Endothelial cell of umbilical vein (primary cell): Measurements from ENCODE around the gene WDR37. TPM values are rescaled to one million over a fixed set of nuclear protein-coding genes. Genes with fewer than 3 reads are reported as not detected.

Experiments
- BruUV-seq: library from RNA; stranded (reverse); fragments of 400-500 nt; replicated peaks from 2 replicates; lab custom pipeline; 2021; lab: Mats Ljungman, UMichigan
- CTCF ChIA-PET: fragments of 300-600, 350-600 bp; sonication (Branson Sonifier 250); formaldehyde crosslinking; loops from one replicate; lab custom pipeline; 2021; ENCODE audit warnings: antibody characterized with exemption, inconsistent platforms; lab: Charles Lee
- POLR2A ChIA-PET: fragments of 300-600, 350-600 bp; sonication (Branson Sonifier 250); formaldehyde crosslinking; loops from one replicate; lab custom pipeline; 2021; ENCODE audit warnings: antibody characterized with exemption, inconsistent platforms; lab: Charles Lee
- DNase-seq: peaks from one replicate; pipeline ENCODE4 v3.0.0-alpha.2; 2011; ENCODE audit warnings: low read depth, low spot score
- FAIRE-seq: peaks from 2 replicates; lab custom pipeline; 2011; peaks lifted over from hg19 to GRCh38; lab: Jason Lieb, UNC
- H2AFZ ChIP-seq: 2 replicates; pipeline ENCODE4 v1.6.0; 2012; ENCODE audit warnings: low read depth, low read length, control low read depth, inconsistent platforms
- H3K27ac ChIP-seq: 2 replicates; pipeline ENCODE4 v1.5.1; 2011; ENCODE audit warnings: low read depth, mild to moderate bottlenecking, control low read depth, low read length, moderate library complexity; ENCODE audit not compliant: insufficient read depth
- H3K27me3 ChIP-seq, 2 experiments: 2 replicates each; pipeline versions ENCODE4 v1.6.0 to v1.6.1; 2011; ENCODE audit warnings: low read length in 2 of 2, mixed read lengths in 1 of 2; ENCODE audit not compliant: control insufficient read depth in 2 of 2, insufficient read depth in 2 of 2
- H3K36me3 ChIP-seq, 2 experiments: 2 replicates in 1 of 2; 3 replicates in 1 of 2; pipeline ENCODE4 v1.5.1; 2011; ENCODE audit warnings: low read length in 2 of 2, mild to moderate bottlenecking in 1 of 2, moderate library complexity in 1 of 2; ENCODE audit not compliant: control insufficient read depth in 2 of 2, insufficient read depth in 2 of 2; ENCODE audit errors: extremely low read depth in 1 of 2
- H3K4me1 ChIP-seq: 3 replicates; pipeline ENCODE4 v1.5.1; 2011; ENCODE audit warnings: mild to moderate bottlenecking, low read length; ENCODE audit not compliant: control insufficient read depth, insufficient read depth; ENCODE audit errors: extremely low read depth
- H3K4me2 ChIP-seq: 2 replicates; pipeline ENCODE4 v1.6.1; 2011; ENCODE audit warnings: low read length, control low read depth, mixed read lengths; ENCODE audit not compliant: insufficient read depth
- H3K4me3 ChIP-seq, 3 experiments: fragments of 200-600 bp in 1 of 3; sonication (generic), shearing (Covaris generic) in 1 of 3; replicated peaks in 1 of 3; 2 replicates each; pipeline ENCODE4 v1.5.1; 2011 to 2016; ENCODE audit warnings: control low read depth in 3 of 3, low read length in 3 of 3, mild to moderate bottlenecking in 2 of 3, inconsistent platforms in 1 of 3, low read depth in 1 of 3, moderate library complexity in 1 of 3; ENCODE audit not compliant: insufficient read depth in 1 of 3
- H3K79me2 ChIP-seq: 2 replicates; pipeline ENCODE4 v1.6.0; 2012; ENCODE audit warnings: low read length, inconsistent platforms; ENCODE audit not compliant: control insufficient read depth, insufficient read depth
- H3K9ac ChIP-seq: replicated peaks from 2 replicates; pipeline ENCODE3; 2011; ENCODE audit warnings: low read length, control low read depth; ENCODE audit not compliant: insufficient read depth; ENCODE audit errors: extremely low read depth
- H3K9me1 ChIP-seq: replicated peaks from 3 replicates; pipeline ENCODE4 v1.6.0; 2011; ENCODE audit warnings: mild to moderate bottlenecking, low read length; ENCODE audit not compliant: control insufficient read depth, insufficient read depth; ENCODE audit errors: extremely low read depth
- H3K9me3 ChIP-seq: replicated peaks from 2 replicates; pipeline ENCODE4 v1.5.1; 2012; ENCODE audit warnings: low read length, inconsistent platforms; ENCODE audit not compliant: control insufficient read depth, insufficient read depth
- H4K20me1 ChIP-seq: replicated peaks from 2 replicates; pipeline ENCODE3; 2011; ENCODE audit warnings: mild to moderate bottlenecking, low read length; ENCODE audit not compliant: control insufficient read depth, insufficient read depth; ENCODE audit errors: extremely low read depth
- CTCF ChIP-seq, 2 donors: IDR thresholded peaks; 1 replicate in 1 of 2; 2 replicates in 1 of 2; pipeline ENCODE4 v1.5.1; 2011; ENCODE audit warnings: low read length in 2 of 2, mild to moderate bottlenecking in 2 of 2, moderate library complexity in 2 of 2, control low read depth in 1 of 2, inconsistent platforms in 1 of 2, low read depth in 1 of 2; ENCODE audit not compliant: insufficient read depth in 1 of 2; ENCODE audit errors: extremely low read depth in 1 of 2
- EZH2 ChIP-seq: IDR thresholded peaks from 2 replicates; pipeline ENCODE4 v1.6.1; 2012; ENCODE audit warnings: borderline replicate concordance, low read depth, mild to moderate bottlenecking, moderate library complexity, low read length, inconsistent platforms; ENCODE audit not compliant: severe bottlenecking
- FOS ChIP-seq: IDR thresholded peaks from 2 replicates; pipeline ENCODE4 v1.6.1; 2011; ENCODE audit warnings: mild to moderate bottlenecking, low read length, moderate library complexity, borderline replicate concordance; ENCODE audit not compliant: insufficient read depth
- GATA2 ChIP-seq: IDR thresholded peaks from 2 replicates; pipeline ENCODE4 v1.7.0; 2011; ENCODE audit warnings: low read depth, mild to moderate bottlenecking, moderate library complexity, mixed read lengths, low read length; ENCODE audit not compliant: insufficient read length, insufficient read depth
- JUN ChIP-seq: IDR thresholded peaks from 2 replicates; pipeline ENCODE4 v1.6.1; 2011; ENCODE audit warnings: borderline replicate concordance, low read depth; ENCODE audit not compliant: insufficient read length, insufficient read depth
- MAX ChIP-seq: IDR thresholded peaks from 2 replicates; pipeline ENCODE4 v1.6.1; 2011; ENCODE audit not compliant: insufficient read depth, insufficient read length
- MYC ChIP-seq: IDR thresholded peaks from one replicate; pipeline ENCODE4 v1.6.1; 2011; ENCODE audit warnings: mild to moderate bottlenecking, low read depth, low read length
- POLR2A ChIP-seq: IDR thresholded peaks from 2 replicates; pipeline ENCODE4 v1.6.1; 2012; ENCODE audit warnings: low read depth, mild to moderate bottlenecking, control low read depth, low read length
- POLR2AphosphoS5 ChIP-seq: IDR thresholded peaks from 2 replicates; pipeline ENCODE4 v1.6.1; 2012; ENCODE audit warnings: low read depth, mild to moderate bottlenecking, control low read depth, low read length, moderate library complexity; ENCODE audit not compliant: insufficient read depth
- dilution Hi-C: fragments of 300-500 bp; cut with MboI; formaldehyde crosslinking; loops from one replicate; pipeline ENCODE4 v1.15.0; 2019; ENCODE audit warnings: low sequenced_read_pairs; ENCODE audit not compliant: extremely low pct_ligation_motif_present
- intact Hi-C: fragments of 100-400 bp; cut with micrococcal nuclease; formaldehyde crosslinking; loops from one replicate; pipeline ENCODE4 v1.10.0; 2022
- polyA plus RNA-seq, 4 experiments: library from polyadenylated mRNA; depleted of rRNA in 3 of 4; stranded (reverse) in 3 of 4; unstranded in 1 of 4; fragments of >200 nt; gene quantifications; 2 replicates each; pipeline versions ENCODE4 v1.2.1 to v1.2.3, GENCODE V29; 2011 to 2012; ENCODE audit warnings: missing spikeins in 1 of 4
- total RNA-seq: library from RNA; stranded (reverse); gene quantifications from 2 replicates; pipeline ENCODE4 v1.2.3, GENCODE V29; 2021

WDR37 gene
- total and polyA plus RNA-seq, 2 donors (not counting 3 experiments of a cell fraction or from before 2014, with no cell fraction given), result 21.7 to 25.5 TPM

GRCh38 chr10:1100691-1101368 is 44.6 kb downstream of the WDR37 start:
- H3K27me3 ChIP-seq, result no peaks in the 10 kb centered on the region
- no peaks in the 10 kb centered on the region for H4K20me1 ChIP-seq
- no TSS peak for BruUV-seq

GRCh38 chr10:1101946-1102345 is 45.8 kb downstream of the WDR37 start:
- TF ChIP-seq MAX, result no peak
- TF ChIP-seq POLR2AphosphoS5, result no peak
- no peak for TF ChIP-seq MYC
- TF ChIP-seq CTCF (IDR thresholded peaks at IDR 0.05; ENCODE audit: extremely low read depth in 1 of 2, insufficient read depth in 1 of 2, low read depth in 1 of 2, low read length in 2 of 2), result no peak
- no peak for TF ChIP-seq EZH2
- no peak for TF ChIP-seq JUN
- no peak for TF ChIP-seq POLR2A
- TF ChIP-seq FOS, result no peak
- no peak for TF ChIP-seq GATA2
- no peak overlapping the region for H3K9ac ChIP-seq
- H3K27me3 ChIP-seq, result no peaks in the 10 kb centered on the region
- intact Hi-C loops, result no loop called here
- CTCF ChIA-PET, result no interaction called here
- POLR2A ChIA-PET, result no interaction called here
- H3K9me3 ChIP-seq, result no peaks in the 10 kb centered on the region
- H2AFZ ChIP-seq, result no peak overlapping the region
- no peak overlapping the region for H3K27ac ChIP-seq
- FAIRE-seq, result no peak
- peaks cover 2% of the 10 kb centered on the region for H3K79me2 ChIP-seq
- H3K4me1 ChIP-seq, result no peaks in the 10 kb centered on the region
- H4K20me1 ChIP-seq, result no peaks in the 10 kb centered on the region
- DNase-seq, result no peak
- H3K36me3 ChIP-seq, result peaks cover 6 to 32% of the 10 kb centered on the region in 2 experiments
- no peaks in the 10 kb centered on the region for H3K9me1 ChIP-seq
- H3K4me3 ChIP-seq, result no peak overlapping the region
- BruUV-seq, result no TSS peak
- H3K4me2 ChIP-seq, result no peak overlapping the region
- dilution Hi-C loops, result no loop called here

More at GRCh38 chr10:1100691-1101368, 44.6 kb downstream of the WDR37 start:
- FAIRE-seq (no peak), DNase-seq (no peak)
- H3K79me2 ChIP-seq, result peaks cover 2% of the 10 kb centered on the region
- H3K4me1 ChIP-seq, result no peaks in the 10 kb centered on the region
- no peak overlapping the region for H2AFZ ChIP-seq
- CTCF ChIA-PET, result no interaction called here
- no peaks in the 10 kb centered on the region for H3K9me3 ChIP-seq
- POLR2A ChIA-PET, result no interaction called here
- intact Hi-C loops, result no loop called here
- no peak overlapping the region for H3K4me2 ChIP-seq
- H3K36me3 ChIP-seq, result peaks cover 4 to 36% of the 10 kb centered on the region in 2 experiments
- no peak for TF ChIP-seq EZH2
- no peaks in the 10 kb centered on the region for H3K9me1 ChIP-seq
- dilution Hi-C loops, result no loop called here
- no peak overlapping the region for H3K9ac ChIP-seq
- H3K27ac ChIP-seq, result no peak overlapping the region
- no peak overlapping the region for H3K4me3 ChIP-seq
